Cerebellar nuclear complex (tissue), 1 donor: Measurements from ENCODE around the gene CALU.

Source experiments
- DNase-seq, 2 experiments: peaks; one replicate each; lab custom pipeline; 2025; lab: John Stamatoyannopoulos, UW

CALU gene

DNA sequence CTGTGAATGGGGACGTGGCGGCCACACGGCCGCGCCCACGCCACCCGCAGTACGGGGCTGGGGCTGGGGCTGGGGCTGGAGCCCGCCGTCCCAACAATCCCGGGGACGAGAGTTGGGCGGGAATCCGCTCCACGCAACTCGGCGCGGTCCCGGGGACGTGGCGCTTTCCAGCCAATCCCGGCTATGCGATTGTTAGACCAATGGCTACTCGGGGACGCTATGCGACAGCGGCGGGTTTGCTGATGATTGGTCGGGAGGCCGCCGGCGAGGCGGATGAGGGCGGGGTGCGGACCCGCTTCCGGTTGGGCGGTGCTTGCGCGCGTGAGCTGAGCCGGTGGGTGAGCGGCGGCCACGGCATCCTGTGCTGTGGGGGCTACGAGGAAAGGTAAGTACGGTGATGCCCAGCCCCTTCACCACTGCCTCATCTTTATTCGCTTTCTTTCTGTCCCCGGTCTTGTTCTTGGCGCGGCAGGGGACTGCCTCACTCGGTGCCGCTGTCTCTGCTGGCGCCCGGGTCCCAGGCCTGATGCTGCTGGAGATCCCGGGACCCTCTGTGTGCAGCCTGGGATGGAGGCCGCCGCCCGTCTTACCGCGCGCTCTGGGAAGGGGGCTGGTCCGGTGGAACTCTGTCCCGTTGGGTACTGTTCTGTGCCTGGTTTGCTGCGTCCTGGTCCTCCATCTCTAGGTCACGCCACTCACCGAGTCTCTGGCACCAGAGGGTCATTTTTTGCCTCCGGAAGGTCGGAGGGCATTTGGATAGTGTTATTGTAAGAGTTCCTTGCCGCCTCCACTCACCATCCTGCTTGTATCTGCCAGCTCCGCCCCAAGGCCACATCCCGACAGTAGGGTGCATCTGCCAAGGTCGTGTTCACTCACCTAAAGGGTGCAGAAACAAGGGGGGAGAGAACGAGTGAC is at the start of gene CALU:
Gene CALU (plus strand): TSS at position 312 of the 915 bp plus-strand sequence. CDS start 9,225 bp downstream, outside the sequence.
- DNase-seq = peak; percentile 63 to 92

DNA sequence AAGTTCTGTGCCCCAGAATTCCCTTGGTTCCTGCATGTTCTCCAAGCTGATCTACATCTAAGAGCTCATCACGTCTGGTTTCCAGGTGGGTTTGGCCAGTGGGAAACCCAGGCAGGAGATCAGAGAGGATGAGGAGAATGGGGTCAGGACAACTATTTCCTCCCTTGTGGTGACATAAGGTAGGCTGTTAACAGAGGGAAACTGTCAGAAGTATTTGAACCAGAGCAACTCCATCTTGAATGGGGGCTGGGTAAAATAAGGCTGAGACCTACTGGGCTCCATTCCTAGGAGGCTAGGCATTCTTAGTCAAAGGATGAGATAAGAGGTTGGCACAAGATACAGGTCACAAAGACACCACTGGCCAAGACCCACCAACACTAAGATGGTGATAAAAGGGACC is 47.9 kb upstream of the CALU start:
- no peak for DNase-seq

DNA sequence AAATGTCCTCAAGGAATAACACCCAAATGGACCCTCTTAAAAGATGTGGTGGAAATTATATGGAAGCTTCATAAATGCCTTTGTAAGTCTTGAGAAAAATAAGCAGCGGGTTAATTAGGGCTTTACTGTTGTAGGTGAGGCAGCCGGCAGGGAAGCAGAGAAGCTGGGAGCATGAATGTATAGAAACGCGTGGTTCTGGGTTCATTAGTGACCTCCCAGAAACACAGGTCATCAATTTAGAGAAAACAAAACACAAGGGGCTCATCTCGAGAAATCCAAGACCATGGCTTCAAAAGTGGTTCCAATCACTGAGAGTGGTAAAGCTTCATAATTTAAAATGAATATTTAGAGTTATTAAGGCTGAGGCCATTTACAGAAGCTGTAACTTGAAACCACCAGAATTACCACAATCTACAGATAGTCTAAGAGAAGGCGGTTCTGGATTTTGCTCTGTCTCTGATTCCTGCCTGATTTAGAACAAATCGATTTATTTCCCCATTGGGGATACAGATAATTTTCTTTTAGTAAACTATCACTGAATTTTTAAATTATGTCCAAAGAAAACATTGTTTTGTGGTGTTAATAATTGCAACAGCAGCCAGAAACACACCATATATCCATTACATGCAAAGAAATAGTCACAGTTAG is 46.4 kb upstream of the CALU start:
- DNase-seq = no peak

DNA sequence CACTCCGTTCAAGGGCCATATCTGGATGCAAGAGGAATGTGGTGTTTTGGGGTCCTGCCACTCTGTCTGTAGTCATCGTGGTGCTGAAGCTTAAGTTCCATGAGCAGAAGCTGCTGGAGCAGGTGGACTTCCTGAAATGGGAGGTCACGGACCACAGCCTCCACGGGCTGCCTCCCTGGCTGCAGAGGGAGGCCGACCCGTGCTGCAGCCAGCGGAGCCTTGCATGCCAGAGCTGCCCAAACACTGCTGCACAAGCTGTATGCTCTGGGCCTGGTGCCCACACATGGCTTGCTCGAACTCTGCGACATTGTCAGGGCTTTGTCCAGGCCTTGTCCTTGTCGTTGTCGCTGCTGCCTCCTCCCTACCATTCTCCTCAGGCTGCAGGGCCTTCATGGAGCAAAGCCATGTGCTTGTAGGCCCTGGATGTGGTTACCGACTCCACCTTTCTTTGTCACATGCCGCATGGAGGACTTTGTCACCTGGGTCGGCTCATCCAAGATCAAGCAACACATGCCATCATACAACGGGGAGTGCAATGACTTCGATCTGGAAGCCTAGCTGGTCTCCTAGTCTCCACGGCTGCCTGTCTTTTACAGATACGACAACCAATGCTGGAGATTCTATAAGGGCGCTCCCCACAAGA is 45.7 kb upstream of the CALU start:
- no peak for DNase-seq

DNA sequence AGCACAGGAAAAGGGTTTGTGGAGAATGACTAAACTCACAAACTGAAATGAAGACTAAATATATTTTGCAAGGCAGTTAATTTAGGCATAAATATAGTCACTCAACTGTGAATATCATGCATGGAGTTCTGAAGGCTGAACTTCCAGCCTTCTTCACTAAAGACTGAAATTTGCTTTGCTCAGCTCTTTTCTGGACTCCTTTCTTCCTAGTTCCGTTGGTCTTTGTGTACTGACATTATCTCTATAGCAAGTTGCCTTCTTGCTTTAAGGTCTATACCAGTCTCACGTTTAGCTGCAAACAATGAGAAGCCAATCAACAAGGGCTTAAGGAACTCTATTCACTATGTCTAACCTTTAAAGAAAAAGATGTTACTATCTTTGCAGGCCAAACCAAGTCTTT is 44.4 kb upstream of the CALU start:
- no peak for DNase-seq

DNA sequence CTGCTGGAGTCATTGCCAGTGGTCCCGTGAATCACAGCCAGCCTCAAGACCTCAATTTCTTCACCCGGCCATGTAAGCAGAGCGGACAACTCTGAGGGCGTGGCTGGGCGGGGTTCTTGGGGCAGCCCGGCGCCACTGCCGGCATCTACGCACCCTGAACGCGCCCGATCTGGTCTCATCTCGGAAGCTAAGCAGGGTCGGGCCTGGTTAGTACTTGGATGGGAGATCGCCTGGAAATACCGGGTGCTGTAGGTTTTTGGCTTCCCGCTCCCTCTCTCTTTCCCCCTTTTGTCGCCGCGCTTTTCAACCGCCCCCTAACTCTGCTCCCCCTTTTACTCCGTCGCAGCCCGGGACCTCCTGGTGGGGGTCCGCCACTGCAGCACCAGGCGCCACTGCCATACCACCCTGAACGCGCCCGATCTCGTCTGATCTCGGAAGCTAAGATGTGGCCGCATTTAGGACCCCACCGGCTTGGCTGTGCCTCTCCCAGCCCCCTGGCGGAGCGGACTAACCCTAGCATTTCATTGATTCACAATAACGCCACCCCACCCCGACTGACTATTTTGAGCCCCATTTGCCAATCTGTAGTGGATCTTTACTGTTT is 41.8 kb upstream of the CALU start:
- DNase-seq = no peak

DNA sequence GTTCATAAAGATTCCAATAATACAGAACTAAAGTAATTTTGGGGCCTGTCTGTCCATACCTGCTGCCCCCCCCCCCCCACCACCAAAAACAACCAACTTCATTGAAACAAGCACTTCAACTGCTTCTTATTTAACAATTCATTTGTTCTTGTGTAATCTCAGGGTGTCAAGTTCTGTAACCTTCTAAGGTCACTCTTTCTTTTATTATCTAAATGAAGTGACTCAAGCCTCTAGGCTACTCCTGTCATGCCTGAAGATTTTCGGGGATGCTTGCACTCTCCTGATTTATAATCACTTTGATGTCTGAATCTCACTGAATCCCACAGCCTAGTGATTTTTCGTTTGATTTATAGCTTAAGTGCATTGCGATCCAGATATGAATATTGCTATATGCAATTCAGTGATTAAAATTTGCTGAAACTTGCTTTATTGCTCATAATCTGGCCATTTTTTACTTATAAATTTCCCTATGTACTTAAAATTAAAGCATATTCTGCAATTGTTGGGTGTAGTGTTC is 39.9 kb upstream of the CALU start:
- DNase-seq = no peak

DNA sequence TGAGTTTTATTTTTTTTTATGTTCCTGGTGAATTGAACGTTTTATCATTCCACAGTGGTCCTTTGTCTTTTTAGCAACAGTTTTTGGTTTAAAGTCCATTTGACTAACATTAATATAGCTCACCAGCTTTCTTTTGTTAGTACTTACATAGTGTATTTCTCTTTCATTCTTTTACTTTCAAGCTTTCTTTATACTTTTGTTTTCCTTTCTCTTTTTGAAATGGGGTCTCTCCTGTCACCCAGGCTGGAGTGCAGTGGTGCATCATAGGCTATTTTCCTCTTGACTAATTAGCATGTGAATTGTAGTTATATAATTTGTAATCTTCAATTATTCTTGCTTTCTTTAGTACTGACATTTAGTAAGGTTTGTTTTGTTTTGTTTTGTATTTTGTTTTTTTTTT is 39.3 kb upstream of the CALU start:
- no peak for DNase-seq

DNA sequence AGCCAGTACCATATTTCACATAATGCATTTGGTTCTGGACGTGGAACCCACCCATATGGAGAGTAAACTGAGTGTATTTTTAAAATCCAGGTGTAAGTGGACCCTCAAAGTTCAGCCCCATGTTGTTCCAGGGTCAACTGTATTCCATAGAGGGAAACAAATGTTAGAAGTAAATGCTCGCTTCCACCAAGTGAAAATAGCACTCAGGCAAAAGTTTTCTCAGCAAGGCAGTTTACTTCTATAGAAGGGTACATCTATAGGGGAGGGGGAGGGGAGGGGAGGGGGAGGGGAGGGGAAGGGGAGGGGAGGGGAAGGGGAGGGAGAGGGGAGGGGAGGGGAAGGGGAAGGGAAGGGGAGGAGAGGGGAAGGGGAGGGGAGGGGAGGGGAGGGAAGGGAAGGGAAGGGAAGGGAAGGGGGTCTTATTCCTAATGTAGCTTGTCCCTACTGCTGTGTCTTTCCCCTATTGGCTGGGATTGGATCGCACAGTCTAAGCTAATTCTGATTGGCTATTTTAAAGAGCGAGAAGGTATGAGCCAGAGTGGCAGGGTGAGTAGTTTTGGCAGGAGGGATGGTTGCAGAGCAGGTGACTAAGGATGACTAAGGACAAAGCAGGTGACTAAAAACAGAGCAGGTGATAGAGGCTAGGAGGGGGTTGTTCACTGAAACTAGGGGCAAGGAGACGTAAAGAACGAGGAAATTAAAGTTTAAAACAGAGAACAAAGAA is 37.9 kb upstream of the CALU start:
- DNase-seq = no peak

DNA sequence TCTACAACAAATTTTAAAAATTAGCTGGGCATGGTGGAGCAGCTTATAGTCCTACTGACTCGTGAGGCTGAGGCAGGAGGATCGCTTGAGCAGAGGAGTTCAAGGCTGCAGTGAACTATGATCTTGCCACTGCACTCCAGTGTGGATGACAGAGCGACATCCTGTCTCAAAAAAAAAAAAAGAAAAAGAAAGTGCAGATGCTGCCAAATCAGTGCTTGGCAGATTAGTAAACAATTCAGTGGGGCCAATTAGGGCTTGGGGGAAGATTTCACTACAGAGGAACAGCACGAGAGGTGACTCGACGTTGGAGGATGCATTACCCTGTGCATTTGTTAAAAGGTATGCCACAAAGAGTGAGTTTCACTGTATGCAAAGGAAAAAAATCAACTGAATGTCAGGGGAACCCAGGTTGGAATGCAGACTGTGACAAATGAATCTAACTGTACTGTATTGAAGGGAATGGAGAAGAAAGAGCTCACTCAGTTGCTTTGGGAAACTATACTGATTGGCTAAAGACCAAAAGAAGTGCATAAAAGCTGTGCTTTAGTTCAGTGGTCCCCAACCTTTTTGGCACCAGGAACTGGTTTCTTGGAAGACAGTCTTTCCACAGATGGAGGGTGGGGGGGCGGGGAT is 35.4 kb upstream of the CALU start:
- no peak for DNase-seq

DNA sequence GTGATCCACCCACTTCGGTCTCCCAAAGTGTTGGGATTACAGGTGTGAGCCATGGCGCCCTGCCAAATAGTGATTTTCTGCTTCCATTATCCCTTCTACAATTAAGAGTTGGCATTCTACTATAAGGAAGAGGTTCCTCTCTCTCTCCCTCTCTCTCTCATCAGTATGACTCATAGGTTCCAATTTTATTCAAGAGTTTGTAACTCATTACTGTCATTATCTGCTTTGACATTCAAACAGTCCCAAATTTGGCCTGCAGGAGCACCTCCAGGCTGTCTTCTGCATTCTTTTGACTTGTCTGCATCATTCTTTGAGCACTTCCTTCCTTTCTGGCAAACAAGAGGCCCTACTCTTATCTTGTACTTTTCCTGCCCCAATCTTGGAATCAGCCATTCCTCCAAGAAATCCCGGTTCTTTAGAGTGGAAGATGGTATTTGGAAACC is 33.2 kb upstream of the CALU start:
- DNase-seq = no peak

DNA sequence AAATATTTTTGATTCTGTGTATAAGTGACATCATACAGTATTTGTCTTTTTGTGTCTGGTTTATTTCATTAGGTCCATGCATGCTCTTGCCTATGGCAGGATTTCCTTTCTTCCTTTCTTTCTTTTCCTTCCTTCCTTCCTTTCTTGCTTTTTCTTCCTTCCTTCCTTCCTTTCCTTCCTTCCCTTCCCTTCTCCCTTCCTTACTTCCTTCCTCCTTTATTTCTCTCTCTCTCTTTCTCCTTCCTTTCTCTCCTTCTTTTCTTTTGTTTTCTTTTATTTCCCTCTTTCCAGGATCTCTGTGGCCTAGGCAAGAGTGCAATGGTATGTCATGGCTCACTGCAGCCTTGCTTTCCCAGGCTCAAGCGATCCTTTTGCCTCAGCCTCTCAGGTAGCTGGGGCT is 31.4 kb upstream of the CALU start:
- DNase-seq = no peak

DNA sequence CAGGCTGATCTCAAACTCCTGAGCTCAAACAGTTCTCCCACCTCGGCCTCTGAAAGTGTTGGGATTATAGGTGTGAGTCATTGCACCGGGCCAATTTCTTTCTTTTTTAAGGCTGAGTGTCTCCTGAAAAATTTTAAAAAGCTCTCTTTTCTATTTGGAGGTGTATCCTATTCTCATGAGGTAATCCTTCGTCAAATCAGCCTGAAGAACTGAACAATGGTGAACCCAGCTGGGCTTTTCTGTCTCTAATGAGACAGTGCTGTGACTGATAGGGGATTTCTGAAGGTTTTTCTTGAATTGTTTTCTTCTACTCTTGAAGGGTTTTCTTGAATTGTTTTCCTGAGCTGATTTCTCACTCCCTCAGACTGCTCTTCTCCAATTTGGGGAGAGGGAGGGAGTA is 30.9 kb upstream of the CALU start:
- DNase-seq = no peak

DNA sequence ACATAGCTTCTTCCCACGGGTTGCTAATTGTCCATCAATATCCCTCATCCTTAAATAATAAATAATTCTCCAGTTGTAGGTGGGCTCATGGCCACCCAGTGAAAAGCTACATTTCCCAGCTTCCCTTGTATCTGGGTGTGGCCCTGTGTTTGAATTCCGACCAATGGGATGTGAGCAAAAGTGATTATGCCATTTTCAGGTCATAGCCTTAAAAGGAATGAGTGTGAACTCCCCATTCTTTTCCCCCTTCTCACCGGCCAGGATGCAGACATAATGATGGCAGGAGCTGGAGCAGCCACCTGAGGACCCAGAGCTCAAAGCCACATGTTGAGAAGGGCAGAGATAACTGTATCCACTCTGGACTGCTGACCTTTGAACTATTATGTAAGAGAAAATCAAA is 30.3 kb upstream of the CALU start:
- DNase-seq = no peak

DNA sequence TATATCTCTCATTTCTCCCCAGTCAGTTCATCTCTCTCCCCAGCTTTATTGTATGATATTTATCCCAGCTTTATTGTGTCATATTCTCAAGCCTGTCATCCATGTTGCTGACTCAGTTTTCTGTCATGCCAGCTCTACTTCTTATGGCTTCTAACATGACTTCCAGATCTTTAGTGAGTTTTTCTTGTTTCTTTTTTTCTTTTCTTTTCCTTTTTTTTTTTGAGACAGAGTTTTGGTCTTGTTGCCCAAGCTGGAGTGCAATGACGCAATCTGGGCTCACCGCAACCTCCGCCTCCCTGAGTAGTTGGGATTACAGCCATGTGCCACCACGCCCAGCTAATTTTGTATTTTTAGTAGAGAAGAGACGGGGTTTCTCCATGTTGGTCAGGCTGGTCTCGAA is 28.7 kb upstream of the CALU start:
- no peak for DNase-seq

DNA sequence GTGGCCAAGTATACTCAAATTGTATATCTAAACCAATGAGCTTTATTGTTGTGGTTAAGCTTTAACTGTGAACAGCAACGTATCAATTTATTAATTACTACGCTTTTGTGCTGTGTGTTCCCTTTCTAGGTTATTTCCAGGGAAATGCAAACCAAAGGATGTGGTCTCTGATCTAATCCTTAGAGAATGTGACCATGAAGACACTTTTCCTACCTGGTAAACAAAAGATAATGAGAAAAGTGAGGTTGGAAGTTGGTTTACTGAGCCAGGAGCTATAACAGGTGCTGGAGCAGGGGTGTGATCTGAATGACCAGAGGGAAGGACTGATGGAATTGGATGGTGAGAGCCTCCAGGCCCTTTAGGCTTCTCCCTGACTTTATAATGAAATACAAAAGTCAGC is 25.4 kb upstream of the CALU start:
- DNase-seq = no peak

DNA sequence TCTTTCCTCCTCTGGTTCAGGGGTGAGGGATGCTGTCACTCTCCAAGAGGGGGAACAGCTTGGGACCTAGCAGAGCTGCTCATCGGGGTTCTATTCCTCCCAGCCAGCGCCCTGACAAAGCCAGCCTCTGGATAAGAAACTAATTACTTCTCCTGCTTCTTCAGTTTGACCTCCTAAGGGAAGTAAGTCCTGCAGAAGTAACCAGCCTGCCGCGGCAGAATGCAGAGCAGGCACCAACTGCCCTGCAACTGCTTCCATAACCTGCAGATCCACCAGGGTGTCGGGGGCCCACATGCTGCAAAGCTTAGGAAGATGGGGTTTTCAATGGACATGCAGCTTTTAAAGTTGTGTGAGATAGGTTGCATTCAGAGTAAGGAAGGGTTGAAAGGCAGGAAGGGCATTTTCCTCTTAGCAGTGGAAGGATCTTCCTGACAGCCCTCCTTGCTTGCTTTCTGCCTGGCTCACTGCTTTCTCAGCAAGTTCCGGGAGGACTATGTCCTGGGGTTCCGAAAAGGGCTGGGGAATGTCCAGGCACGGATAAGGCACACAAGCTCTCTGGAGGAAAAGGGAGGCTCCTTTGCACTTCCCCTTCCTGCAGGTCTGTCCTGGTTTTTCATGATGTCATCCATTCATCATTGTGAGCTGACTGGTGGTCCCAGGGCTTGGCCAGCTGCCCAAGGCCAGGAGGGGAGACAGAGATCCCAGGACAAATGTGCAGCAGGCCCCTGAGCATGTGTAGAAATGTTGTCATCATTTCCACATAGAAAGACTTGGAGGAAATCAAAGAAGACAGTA is 24.3 kb upstream of the CALU start:
- no peak for DNase-seq

DNA sequence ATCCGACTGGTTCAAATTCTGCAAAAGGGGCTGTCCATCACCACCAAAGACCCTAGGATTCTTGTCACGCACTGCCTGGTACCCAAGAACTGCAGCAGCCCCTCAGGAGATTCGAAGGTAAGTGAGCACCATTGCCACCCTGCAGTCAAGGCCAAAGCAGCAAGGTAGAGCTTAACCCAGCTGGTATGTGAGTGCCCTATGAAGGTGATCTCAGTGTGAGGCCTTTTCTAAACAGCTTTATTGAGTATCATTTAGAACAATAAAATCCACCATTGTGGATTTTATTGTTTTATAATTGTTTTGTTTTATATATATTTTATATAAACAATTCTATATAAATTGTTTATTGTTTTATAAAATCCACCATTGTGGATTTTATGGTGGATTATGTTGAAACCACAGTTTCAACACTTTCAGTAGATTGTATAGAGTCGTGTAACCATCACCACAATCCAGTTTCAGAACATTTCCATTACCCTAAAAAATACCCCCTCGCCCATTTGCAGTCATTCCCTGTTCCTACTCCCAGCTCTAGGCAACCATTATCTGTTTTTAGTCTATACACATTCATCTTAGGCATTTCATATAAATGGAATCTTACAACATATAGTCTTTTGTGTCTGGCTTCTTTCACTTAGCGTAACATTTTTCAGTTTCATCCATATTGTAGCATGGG is 20.1 kb upstream of the CALU start:
- DNase-seq = no peak

DNA sequence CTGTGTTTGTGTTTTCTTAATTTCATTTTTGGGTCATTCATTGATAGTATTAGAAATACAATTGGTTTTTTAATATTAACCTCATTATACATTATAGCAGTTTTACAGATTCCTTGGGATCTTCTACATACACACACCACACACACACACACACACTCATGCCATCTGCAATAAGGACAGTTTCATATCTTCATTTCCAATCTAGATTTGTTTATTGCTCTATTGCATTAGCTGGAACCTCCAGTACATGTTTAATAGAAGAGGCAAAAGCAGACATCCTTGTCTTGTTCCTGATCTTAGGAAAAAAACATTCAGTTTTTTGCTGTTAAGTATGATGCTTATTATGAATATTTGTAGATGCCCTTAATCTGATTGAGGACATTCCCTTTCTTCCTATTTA is 17.8 kb upstream of the CALU start:
- no peak for DNase-seq

DNA sequence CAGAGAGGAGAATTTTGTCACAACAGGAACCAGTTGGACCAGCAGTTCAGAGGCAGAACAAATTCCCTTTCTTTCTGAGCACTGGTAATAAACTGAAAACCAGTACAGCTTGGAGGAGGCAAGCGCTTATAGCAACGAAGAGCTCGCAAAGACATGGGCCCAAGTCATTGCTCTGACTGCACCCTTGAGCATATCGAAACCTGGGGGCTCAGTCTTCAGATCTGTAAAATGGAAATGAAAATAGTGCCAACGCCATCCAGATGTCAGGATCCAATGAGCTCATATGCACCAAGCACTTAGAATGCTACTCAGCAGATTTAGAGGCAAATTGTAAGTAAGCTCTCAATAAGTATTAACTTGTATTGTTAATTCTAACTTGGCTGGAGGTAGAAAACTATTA is 14.4 kb upstream of the CALU start:
- DNase-seq = no peak
